ENCODE results near the gene TRIM65.

Gene TRIM65

GRCh38 chr17:75917141-75917916 is 20.6 kb upstream of the TRIM65 start:
- FAIRE-seq, result no peak

GRCh38 chr17:75915268-75915667 is 18.5 kb upstream of the TRIM65 start:
- no peak for FAIRE-seq

GRCh38 chr17:75914643-75915267 is 18.0 kb upstream of the TRIM65 start:
- FAIRE-seq, result no peak

- FAIRE-seq, result no peak
These were observed 16.9 kb upstream of the TRIM65 start for GRCh38 chr17:75913537-75914210.

GRCh38 chr17:75910699-75911098 is 13.9 kb upstream of the TRIM65 start:
- FAIRE-seq, result no peak

GRCh38 chr17:75909812-75910274 is 13.1 kb upstream of the TRIM65 start:
- FAIRE-seq, result no peak

- FAIRE-seq, result no peak
These were observed 12.5 kb upstream of the TRIM65 start for GRCh38 chr17:75909051-75909811.

GRCh38 chr17:75908201-75908600 is 11.4 kb upstream of the TRIM65 start:
- FAIRE-seq, result no peak

GRCh38 chr17:75906143-75906884 is 9.6 kb upstream of the TRIM65 start:
- no peak for FAIRE-seq

- no peak for FAIRE-seq
These were observed 8.2 kb upstream of the TRIM65 start, which contains the start of gene MRPL38 for GRCh38 chr17:75904749-75905521. Gene MRPL38, minus strand, starts transcription at chr17:75904884. Its CDS starts 9 bp downstream, at chr17:75904875.

- no peak for FAIRE-seq
These were observed 5.7 kb upstream of the TRIM65 start for GRCh38 chr17:75902406-75902805.

- no peak for FAIRE-seq
These were observed 5.0 kb upstream of the TRIM65 start for GRCh38 chr17:75901727-75902126.

GRCh38 chr17:75900691-75901533 is 4.2 kb upstream of the TRIM65 start:
- FAIRE-seq, result no peak

- FAIRE-seq, result no peak
These were observed 3.2 kb upstream of the TRIM65 start for GRCh38 chr17:75899767-75900468.

GRCh38 chr17:75899353-75899752 is 2.6 kb upstream of the TRIM65 start:
- FAIRE-seq, result no peak

GRCh38 chr17:75898791-75899190 is 2.0 kb upstream of the TRIM65 start:
- no peak for FAIRE-seq

GRCh38 chr17:75898065-75898464 is 1.3 kb upstream of the TRIM65 start:
- FAIRE-seq, result no peak

- no peak for FAIRE-seq
These were observed 639 bp upstream of the TRIM65 start for GRCh38 chr17:75897160-75898019.
